Smooth muscle cell (in vitro differentiated cells): Measurements from ENCODE around the gene S100A13. TPM values are rescaled to one million over a fixed set of nuclear protein-coding genes. Genes with fewer than 3 reads are reported as not detected.

Experiments used
- DNase-seq: peaks from one replicate; lab custom pipeline; 2025; ENCODE audit not compliant: unreplicated experiment; lab: John Stamatoyannopoulos, UW
- H2AFZ ChIP-seq: fragments of 200-600 bp; sonication (generic); 2 replicates; pipeline ENCODE4 v1.6.0; 2016; ENCODE audit warnings: antibody characterized with exemption, low read depth, mild to moderate bottlenecking
- H3F3A ChIP-seq: fragments of 200-600 bp; sonication (generic); 2 replicates; pipeline ENCODE4 v1.6.0; 2017; ENCODE audit warnings: antibody characterized with exemption, low read depth
- H3K27ac ChIP-seq: fragments of 200-600 bp; sonication (generic); 2 replicates; pipeline ENCODE4 v1.5.1; 2016; ENCODE audit warnings: low read depth, mild to moderate bottlenecking
- H3K27me3 ChIP-seq: fragments of 200-600 bp; sonication (generic); 2 replicates; pipeline ENCODE4 v1.6.1; 2016; ENCODE audit warnings: low read depth, mild to moderate bottlenecking
- H3K36me3 ChIP-seq: fragments of 200-600 bp; sonication (generic); 2 replicates; pipeline ENCODE4 v1.5.1; 2016; ENCODE audit warnings: low read depth
- H3K4me1 ChIP-seq: fragments of 200-600 bp; sonication (generic); 2 replicates; pipeline ENCODE4 v1.5.1; 2016; ENCODE audit warnings: low read depth
- H3K4me2 ChIP-seq: fragments of 200-600 bp; sonication (generic); 2 replicates; pipeline ENCODE4 v1.6.0; 2016; ENCODE audit warnings: mild to moderate bottlenecking
- H3K4me3 ChIP-seq: fragments of 200-600 bp; sonication (generic); 2 replicates; pipeline ENCODE4 v1.5.1; 2016; ENCODE audit warnings: mild to moderate bottlenecking
- H3K79me2 ChIP-seq: fragments of 200-600 bp; sonication (generic); 2 replicates; pipeline ENCODE4 v1.6.0; 2016; ENCODE audit warnings: low read depth, mild to moderate bottlenecking
- H3K9ac ChIP-seq: fragments of 200-600 bp; sonication (generic); 2 replicates; pipeline ENCODE4 v1.6.0; 2016; ENCODE audit warnings: low read depth
- H3K9me3 ChIP-seq: fragments of 200-600 bp; sonication (generic); replicated peaks from 2 replicates; pipeline ENCODE4 v1.5.1; 2016; ENCODE audit warnings: low read depth
- H4K20me1 ChIP-seq: fragments of 200-600 bp; sonication (generic); 2 replicates; pipeline ENCODE4 v1.6.0; 2016; ENCODE audit warnings: low read depth
- WGBS: methylation state at CpG from one replicate; pipeline ENCODE4 v1.1.7; 2016; ENCODE audit warnings: low lambda C conversion rate; 5-methylcytosine and 5-hydroxymethylcytosine counted together
- polyA plus RNA-seq: library from polyadenylated mRNA; unstranded; fragments of >200 nt; fragmentation: Nextera tagmentation; extraction: Ambion mirVana; gene quantifications from 2 replicates; pipeline ENCODE4 v1.2.1, GENCODE V29; 2016
- total RNA-seq: library from RNA; depleted of rRNA; stranded (reverse); fragments of >200 nt; gene quantifications from 2 replicates; pipeline ENCODE4 v1.2.3, GENCODE V29; 2014
- TF ChIP-seq, protein P1 (sequence below): fragments of 200-600 bp; sonication (generic); IDR thresholded peaks from 2 replicates; pipeline ENCODE4 v1.5.1; 2017; ENCODE audit warnings: borderline replicate concordance, mild to moderate bottlenecking, antibody characterized with exemption; ENCODE audit not compliant: insufficient read depth, poor library complexity, severe bottlenecking

The S100A13 gene
- total and polyA plus RNA-seq, 2 experiments from 2014 or later, result 158 to 498 TPM

DNA sequence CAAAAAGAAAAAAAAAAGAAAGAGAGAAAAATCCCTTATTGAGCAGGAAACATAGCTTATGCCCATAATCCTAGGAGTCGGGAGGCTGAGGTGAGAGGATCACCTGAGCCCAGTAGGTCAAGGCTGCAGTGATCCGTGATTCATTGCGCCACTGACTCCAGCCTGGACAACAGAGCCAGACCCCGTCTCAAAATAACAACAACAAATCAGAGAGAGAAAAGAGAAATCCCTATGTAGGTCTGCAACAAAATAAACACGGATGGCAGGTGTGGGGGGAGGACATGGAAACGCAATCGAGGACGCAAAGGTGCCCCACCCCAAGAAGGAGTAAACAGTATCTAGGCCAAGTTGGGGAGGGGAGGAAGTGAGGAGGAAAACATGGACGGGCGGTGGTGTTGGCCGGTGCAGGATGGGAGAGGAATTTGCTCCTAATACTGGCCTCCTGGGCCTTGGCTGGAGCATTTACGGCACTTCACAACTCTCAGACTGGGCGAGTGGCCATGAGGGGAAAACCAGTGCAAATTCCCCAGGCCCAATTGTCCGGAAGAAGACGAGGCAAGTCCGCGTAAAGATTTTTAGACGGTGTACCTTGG, 6.0 kb upstream of the S100A13 start:
- peak overlapping the region; percentile 40 for H3K4me2 ChIP-seq
- H3K27ac ChIP-seq, result no peak overlapping the region
- H3K79me2 ChIP-seq, result peaks cover 42% of the 10 kb centered on the region
- H3F3A ChIP-seq, result peaks cover 9% of the 10 kb centered on the region
- no peaks in the 10 kb centered on the region for H3K27me3 ChIP-seq
- peaks cover 13% of the 10 kb centered on the region for H3K36me3 ChIP-seq
- 77% methylated on average over 18 of the region's 18 CpGs for whole genome bisulfite sequencing
- H3K4me1 ChIP-seq, result peaks cover 20% of the 10 kb centered on the region
- H3K4me3 ChIP-seq, result peak overlapping the region; percentile 95
- H3K9me3 ChIP-seq, result no peaks in the 10 kb centered on the region
- TF ChIP-seq, protein P1, sequence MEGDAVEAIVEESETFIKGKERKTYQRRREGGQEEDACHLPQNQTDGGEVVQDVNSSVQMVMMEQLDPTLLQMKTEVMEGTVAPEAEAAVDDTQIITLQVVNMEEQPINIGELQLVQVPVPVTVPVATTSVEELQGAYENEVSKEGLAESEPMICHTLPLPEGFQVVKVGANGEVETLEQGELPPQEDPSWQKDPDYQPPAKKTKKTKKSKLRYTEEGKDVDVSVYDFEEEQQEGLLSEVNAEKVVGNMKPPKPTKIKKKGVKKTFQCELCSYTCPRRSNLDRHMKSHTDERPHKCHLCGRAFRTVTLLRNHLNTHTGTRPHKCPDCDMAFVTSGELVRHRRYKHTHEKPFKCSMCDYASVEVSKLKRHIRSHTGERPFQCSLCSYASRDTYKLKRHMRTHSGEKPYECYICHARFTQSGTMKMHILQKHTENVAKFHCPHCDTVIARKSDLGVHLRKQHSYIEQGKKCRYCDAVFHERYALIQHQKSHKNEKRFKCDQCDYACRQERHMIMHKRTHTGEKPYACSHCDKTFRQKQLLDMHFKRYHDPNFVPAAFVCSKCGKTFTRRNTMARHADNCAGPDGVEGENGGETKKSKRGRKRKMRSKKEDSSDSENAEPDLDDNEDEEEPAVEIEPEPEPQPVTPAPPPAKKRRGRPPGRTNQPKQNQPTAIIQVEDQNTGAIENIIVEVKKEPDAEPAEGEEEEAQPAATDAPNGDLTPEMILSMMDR, result no peak
- no peak overlapping the region for H3K9ac ChIP-seq
- no peak for DNase-seq
- H4K20me1 ChIP-seq, result peaks cover 39% of the 10 kb centered on the region
- no peak overlapping the region for H2AFZ ChIP-seq

DNA sequence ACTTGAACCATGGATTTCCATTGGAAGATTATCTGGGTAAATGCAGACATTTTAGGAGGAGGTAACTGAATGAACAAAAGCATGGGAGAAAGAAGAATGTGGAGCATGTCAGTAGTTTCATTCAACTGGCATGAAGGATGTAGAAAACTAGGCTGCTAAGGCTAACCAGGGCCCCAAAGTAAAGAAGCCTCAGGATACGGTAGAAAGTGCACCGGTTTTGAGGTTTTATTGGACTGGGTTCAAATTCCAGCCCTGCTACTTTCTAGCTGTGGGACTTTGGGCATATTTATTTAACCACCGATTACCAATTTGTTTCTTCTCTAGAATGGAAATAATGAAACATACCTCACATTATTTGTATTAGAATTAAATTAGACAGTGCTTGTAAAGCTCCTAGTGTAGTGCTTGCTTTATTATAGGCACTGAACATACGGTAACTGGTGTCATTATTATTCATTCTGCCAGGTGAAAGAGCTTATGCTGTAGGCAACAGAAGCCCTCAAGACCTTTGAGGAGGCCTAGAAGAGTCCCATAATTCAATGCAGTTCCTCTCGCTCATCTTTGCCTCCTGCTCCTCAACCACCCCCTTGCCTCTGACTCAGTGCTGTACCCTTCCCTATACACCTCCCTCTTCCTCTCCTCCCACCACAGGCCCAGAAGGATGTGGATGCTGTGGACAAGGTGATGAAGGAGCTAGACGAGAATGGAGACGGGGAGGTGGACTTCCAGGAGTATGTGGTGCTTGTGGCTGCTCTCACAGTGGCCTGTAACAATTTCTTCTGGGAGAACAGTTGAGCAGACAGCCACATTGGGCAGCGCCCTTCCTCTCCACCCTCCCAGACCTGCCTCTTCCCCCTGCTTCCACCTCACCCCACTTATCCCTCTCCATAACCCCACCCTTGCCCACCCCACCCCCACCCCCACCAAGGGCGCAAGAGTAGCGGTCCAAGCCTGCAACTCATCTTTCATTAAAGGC, 4.0 kb upstream of the S100A13 start:
- Histone ChIP-seq H3K9me3 (no peaks in the 10 kb centered on the region), H3K4me3 (no peak overlapping the region), H3K27me3 (no peaks in the 10 kb centered on the region), H3F3A (no peaks in the 10 kb centered on the region), H3K79me2 (peaks cover 24% of the 10 kb centered on the region), H3K4me2 (no peak overlapping the region), H3K27ac (peak overlapping the region; percentile 4), H3K36me3 (peaks cover under 1% of the 10 kb centered on the region), H3K9ac (no peak overlapping the region), H4K20me1 (peaks cover 20% of the 10 kb centered on the region), H2AFZ (no peak overlapping the region), H3K4me1 (peaks cover 24% of the 10 kb centered on the region)
- DNase-seq, result no peak
- TF ChIP-seq, protein P1, result no peak
- WGBS, result 88% methylated on average over 9 of the region's 10 CpGs

- TF ChIP-seq, protein P1, result no peak
- Histone ChIP-seq H4K20me1 (peaks cover 11% of the 10 kb centered on the region), H3K4me2 (no peak overlapping the region), H3K4me1 (peaks cover 23% of the 10 kb centered on the region), H3K27me3 (no peaks in the 10 kb centered on the region), H3K36me3 (no peaks in the 10 kb centered on the region), H3K9me3 (no peaks in the 10 kb centered on the region), H3K4me3 (no peak overlapping the region), H3K27ac (no peak overlapping the region), H3F3A (no peaks in the 10 kb centered on the region), H2AFZ (no peak overlapping the region), H3K79me2 (peaks cover 19% of the 10 kb centered on the region), H3K9ac (no peak overlapping the region)
- DNase-seq, result no peak
- WGBS, result 95% methylated on average over 7 of the region's 7 CpGs
These were observed 3.1 kb upstream of the S100A13 start for GRCh38 chr1:153630384-153630783.
